Measurements from ENCODE around the gene PANK1. TPM values are rescaled to one million over a fixed set of nuclear protein-coding genes. Genes with fewer than 3 reads are reported as not detected.

Gene PANK1
- total and polyA plus RNA-seq, 2 of the 4 experiments (the other 2 are of a cell fraction): 3.0 to 8.8 TPM

DNA sequence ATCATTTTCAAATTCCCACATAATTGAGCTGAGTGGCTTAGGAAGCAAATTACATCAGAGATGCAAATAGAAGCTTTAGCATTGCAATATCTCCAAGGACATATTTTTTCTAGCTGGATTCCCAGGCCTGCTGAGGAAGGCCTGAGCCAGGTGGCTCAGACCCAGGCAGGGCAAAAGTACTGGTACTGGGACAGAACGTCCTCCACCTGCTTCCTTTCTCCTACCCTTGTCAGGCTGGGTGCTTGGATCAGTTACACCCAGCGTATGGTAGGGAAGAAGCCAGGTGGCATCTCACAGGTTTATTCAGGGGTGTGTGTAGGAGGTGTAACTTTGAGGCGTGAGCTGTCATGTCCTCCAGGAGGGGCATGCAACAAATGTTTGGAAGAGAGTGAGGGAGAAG, 3.0 kb upstream of the PANK1 start:
- intact Hi-C loops (cut with micrococcal nuclease) (no loop called here), in situ Hi-C loops (cut with MboI; ENCODE audit: low sequenced_read_pairs) (no loop called here), dilution Hi-C loops (cut with HindIII; ENCODE audit: low sequenced_read_pairs, unreplicated experiment) (no loop called here)
- H2AK5ac ChIP-seq (ENCODE audit: low read depth, low read length): no peak overlapping the region
- no TSS peak for BruUV-seq (replicated peaks)
- H3K23ac ChIP-seq (ENCODE audit: low read depth, low read length): no peak overlapping the region
- no peak overlapping the region for H2AFZ ChIP-seq (replicated peaks; ENCODE audit: low read length, poor library complexity)
- ATAC-seq (ENCODE audit: low read depth) (no peak), DNase-seq (no peak)
- H3K4me1 ChIP-seq (ENCODE audit: control insufficient read depth, insufficient read depth, low read length): peaks cover 2% of the 10 kb centered on the region; the same call in 1 of the 2 replicates
- TF ChIP-seq USF2 (IDR thresholded peaks at IDR 0.05; ENCODE audit: low read depth, low read length): no peak
- TF ChIP-seq MXI1 (IDR thresholded peaks at IDR 0.05; ENCODE audit: borderline replicate concordance, low read depth, low read length): no peak
- TF ChIP-seq RFX5 (IDR thresholded peaks at IDR 0.05; ENCODE audit: low read depth, low read length): no peak
- no peak for TF ChIP-seq FOS (IDR thresholded peaks at IDR 0.05; ENCODE audit: low read depth, low read length)
- no peak for TF ChIP-seq RAD21 (IDR thresholded peaks at IDR 0.05; ENCODE audit: low read length)
- no peak for TF ChIP-seq ELK1 (IDR thresholded peaks at IDR 0.05; ENCODE audit: borderline replicate concordance, low read depth, low read length)
- no peak for TF ChIP-seq CEBPB (IDR thresholded peaks at IDR 0.05; ENCODE audit: low read depth, low read length)
- TF ChIP-seq NFE2L2 (IDR thresholded peaks at IDR 0.05; ENCODE audit: low read depth, low read length): no peak
- TF ChIP-seq MAZ (IDR thresholded peaks at IDR 0.05; ENCODE audit: borderline replicate concordance, low read depth, low read length): no peak
- TF ChIP-seq POLR2A (IDR thresholded peaks at IDR 0.05; ENCODE audit: low read depth, low read length): no peak
- no peak for TF ChIP-seq RCOR1 (IDR thresholded peaks at IDR 0.05; ENCODE audit: insufficient replicate concordance, low read length)
- TF ChIP-seq, protein P1, sequence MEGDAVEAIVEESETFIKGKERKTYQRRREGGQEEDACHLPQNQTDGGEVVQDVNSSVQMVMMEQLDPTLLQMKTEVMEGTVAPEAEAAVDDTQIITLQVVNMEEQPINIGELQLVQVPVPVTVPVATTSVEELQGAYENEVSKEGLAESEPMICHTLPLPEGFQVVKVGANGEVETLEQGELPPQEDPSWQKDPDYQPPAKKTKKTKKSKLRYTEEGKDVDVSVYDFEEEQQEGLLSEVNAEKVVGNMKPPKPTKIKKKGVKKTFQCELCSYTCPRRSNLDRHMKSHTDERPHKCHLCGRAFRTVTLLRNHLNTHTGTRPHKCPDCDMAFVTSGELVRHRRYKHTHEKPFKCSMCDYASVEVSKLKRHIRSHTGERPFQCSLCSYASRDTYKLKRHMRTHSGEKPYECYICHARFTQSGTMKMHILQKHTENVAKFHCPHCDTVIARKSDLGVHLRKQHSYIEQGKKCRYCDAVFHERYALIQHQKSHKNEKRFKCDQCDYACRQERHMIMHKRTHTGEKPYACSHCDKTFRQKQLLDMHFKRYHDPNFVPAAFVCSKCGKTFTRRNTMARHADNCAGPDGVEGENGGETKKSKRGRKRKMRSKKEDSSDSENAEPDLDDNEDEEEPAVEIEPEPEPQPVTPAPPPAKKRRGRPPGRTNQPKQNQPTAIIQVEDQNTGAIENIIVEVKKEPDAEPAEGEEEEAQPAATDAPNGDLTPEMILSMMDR (conservative IDR thresholded peaks at IDR 0.05; ENCODE audit: low read depth, low read length): no peak
- TF ChIP-seq CHD1 (IDR thresholded peaks at IDR 0.05; ENCODE audit: low read depth, low read length): no peak
- no peak for TF ChIP-seq BHLHE40 (IDR thresholded peaks at IDR 0.05; ENCODE audit: low read depth, low read length)
- H3K27me3 ChIP-seq (ENCODE audit: control insufficient read depth, insufficient read depth, low read length): no peaks in the 10 kb centered on the region
- H2AK9ac ChIP-seq (replicated peaks; ENCODE audit: low read depth, low read length, poor library complexity): no peak overlapping the region
- H4K5ac ChIP-seq (ENCODE audit: low read depth, low read length): no peak overlapping the region
- H3K36me3 ChIP-seq (ENCODE audit: control insufficient read depth, insufficient read depth, low read length): no peaks in the 10 kb centered on the region
- H3K18ac ChIP-seq (ENCODE audit: low read depth, low read length): no peak overlapping the region
- ChIA-PET POLR2A (ENCODE audit: unreplicated experiment) (interaction anchor here (0.6 kb wide), 1 partner anchor 23 kb away, joined by 3 read pairs; no protein-coding TSS in a partner anchor), CTCF (no interaction called here)
- H3K56ac ChIP-seq (ENCODE audit: extremely low read depth, insufficient read depth, low read length): no peak overlapping the region
- H3K27ac ChIP-seq (ENCODE audit: insufficient read depth, low read length): no peak overlapping the region
- no peaks in the 10 kb centered on the region for H4K20me1 ChIP-seq (ENCODE audit: insufficient read depth, low read length)
- no peak overlapping the region for H3K4me3 ChIP-seq (ENCODE audit: insufficient read depth, low read depth, low read length)
- no peak overlapping the region for H4K8ac ChIP-seq (ENCODE audit: low read depth in 2 of 2, low read length in 2 of 2)
- no peak overlapping the region for H3K9ac ChIP-seq (ENCODE audit: low read depth, low read length)
- no peak overlapping the region for H3K4ac ChIP-seq (ENCODE audit: low read depth, low read length)
- no peak overlapping the region for H2BK15ac ChIP-seq (ENCODE audit: low read depth, low read length)
- H3K79me1 ChIP-seq (ENCODE audit: low read depth in 1 of 2, low read length in 2 of 2): peaks cover 5 to 9% of the 10 kb centered on the region in 2 experiments; a peak in 1 of 4 replicates
- no peaks in the 10 kb centered on the region for H3K9me1 ChIP-seq (ENCODE audit: insufficient read depth, low read length)
- no peak overlapping the region for H4K91ac ChIP-seq (ENCODE audit: insufficient read depth, low read depth, low read length)
- no peak overlapping the region for H2BK5ac ChIP-seq (ENCODE audit: low read depth, low read length, poor library complexity, severe bottlenecking)
- no peaks in the 10 kb centered on the region for H3K9me3 ChIP-seq (ENCODE audit: control insufficient read depth, insufficient read depth, low read length)
- no peak overlapping the region for H3K4me2 ChIP-seq (ENCODE audit: low read depth, low read length)
- no CpG with 5 or more reads among the region's 3 CpGs for WGBS, 2 experiments (ENCODE audit: extremely low coverage in 2 of 2, insufficient read length in 1 of 2)
- no peak overlapping the region for H2BK120ac ChIP-seq (ENCODE audit: low read depth, low read length)
- H2BK20ac ChIP-seq (ENCODE audit: low read depth, low read length): no peak overlapping the region
- H3K14ac ChIP-seq (replicated peaks; ENCODE audit: low read depth, low read length): no peak overlapping the region

Data from IMR-90 (cell line).